Measurements from ENCODE around the gene DLX1.

DLX1 gene

DNA sequence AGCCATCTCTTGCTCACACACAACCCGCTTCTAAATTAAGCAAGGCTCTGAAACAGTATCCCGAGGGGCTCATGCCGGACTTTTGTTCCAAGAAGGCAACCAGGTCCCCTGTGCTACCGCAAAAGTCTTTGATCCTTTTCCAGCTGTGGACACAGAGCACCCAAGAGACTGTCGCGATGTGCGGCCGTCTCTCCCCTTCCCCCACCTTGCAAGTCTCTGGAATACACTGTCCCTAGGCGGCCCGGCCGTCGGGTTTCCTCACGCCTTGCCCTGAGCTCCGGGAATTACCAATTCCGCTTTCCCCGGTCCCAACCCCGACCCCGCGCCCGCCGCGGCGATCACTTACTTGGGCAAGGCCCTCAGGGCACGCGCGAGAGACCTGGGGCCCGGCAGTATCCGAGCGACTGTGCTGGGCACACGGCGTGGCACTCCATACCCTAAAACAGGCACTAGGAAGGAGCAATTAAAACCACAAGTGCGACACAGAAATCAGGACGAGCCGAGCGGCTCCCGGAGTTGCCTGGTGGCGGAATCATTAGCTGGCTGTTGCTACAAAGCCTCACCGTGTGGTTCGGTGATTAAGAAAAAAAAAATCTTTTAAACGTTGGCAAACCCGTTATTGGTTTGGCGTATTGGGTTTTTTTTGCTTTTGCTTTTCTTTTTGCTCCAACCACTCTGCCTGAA lies 2.2 kb upstream of the DLX1 start:
- TF ChIP-seq, protein P1, sequence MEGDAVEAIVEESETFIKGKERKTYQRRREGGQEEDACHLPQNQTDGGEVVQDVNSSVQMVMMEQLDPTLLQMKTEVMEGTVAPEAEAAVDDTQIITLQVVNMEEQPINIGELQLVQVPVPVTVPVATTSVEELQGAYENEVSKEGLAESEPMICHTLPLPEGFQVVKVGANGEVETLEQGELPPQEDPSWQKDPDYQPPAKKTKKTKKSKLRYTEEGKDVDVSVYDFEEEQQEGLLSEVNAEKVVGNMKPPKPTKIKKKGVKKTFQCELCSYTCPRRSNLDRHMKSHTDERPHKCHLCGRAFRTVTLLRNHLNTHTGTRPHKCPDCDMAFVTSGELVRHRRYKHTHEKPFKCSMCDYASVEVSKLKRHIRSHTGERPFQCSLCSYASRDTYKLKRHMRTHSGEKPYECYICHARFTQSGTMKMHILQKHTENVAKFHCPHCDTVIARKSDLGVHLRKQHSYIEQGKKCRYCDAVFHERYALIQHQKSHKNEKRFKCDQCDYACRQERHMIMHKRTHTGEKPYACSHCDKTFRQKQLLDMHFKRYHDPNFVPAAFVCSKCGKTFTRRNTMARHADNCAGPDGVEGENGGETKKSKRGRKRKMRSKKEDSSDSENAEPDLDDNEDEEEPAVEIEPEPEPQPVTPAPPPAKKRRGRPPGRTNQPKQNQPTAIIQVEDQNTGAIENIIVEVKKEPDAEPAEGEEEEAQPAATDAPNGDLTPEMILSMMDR (IDR thresholded peaks at IDR 0.05; ENCODE audit: insufficient read depth, low read depth, low read length, missing control alignments): no peak
- H3K4me3 ChIP-seq (ENCODE audit: low read length): no peak overlapping the region

DNA sequence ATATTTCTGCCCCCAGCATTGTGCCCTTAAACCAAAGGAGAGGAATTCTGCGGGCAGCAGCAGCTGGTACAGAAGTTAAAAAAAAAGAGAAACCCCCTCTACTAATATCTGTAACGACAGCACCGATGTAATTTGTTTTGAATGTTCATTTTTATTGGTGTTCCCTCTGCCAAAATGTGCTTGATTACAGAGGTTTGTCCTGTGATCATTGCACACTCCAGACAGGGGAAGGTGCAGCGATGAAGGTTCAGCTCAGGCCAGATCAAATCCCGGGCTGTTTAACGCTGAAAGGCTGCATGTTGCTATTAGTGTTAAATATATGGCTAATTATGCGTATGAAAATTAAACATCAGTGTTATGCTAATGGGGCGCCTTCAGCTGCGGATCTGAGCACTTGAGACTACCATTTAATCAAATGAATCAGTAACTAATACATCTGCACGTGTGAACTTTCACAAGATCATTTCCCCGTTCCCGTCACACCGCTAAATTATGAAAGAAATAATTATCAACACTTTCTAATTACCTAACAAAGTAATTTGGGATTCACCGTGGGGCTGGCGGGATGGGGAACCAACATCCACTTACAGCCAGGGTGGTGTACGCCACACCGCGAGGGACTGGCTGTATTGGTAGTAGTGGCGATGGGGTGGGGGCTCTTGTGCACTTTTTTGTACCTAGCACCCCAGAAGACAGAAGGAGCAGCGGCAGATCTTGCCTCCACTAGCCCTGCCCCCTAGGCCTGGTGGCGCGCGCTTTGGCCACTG lies 1.5 kb upstream of the DLX1 start:
- no peak for DNase-seq (ENCODE audit: low read depth)
- TF ChIP-seq, protein P1 (IDR thresholded peaks at IDR 0.05; ENCODE audit: insufficient read depth, low read depth, low read length, missing control alignments): no peak
- H3K4me3 ChIP-seq (ENCODE audit: low read length): no peak overlapping the region

More for the DNA sequence above, 2.2 kb upstream of the DLX1 start:
- peak; percentile 32 for DNase-seq (ENCODE audit: low read depth)

DNA sequence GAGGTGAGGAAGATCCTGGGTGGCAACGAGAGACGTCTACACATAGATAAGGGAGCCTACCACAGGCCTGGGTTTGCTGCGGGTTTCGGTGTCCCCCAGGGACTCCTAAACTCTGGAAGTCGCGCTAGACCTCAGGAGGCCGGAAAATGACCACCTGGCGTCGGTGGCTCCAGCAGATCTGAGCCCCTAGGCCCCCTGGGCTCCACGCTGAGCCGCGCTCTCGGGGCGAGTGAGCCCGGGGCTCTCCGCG lies 987 bp upstream of the DLX1 start:
- no peak for DNase-seq (ENCODE audit: low read depth)
- TF ChIP-seq, protein P1 (IDR thresholded peaks at IDR 0.05; ENCODE audit: insufficient read depth, low read depth, low read length, missing control alignments): no peak
- no peak overlapping the region for H3K4me3 ChIP-seq (ENCODE audit: low read length)

DNA sequence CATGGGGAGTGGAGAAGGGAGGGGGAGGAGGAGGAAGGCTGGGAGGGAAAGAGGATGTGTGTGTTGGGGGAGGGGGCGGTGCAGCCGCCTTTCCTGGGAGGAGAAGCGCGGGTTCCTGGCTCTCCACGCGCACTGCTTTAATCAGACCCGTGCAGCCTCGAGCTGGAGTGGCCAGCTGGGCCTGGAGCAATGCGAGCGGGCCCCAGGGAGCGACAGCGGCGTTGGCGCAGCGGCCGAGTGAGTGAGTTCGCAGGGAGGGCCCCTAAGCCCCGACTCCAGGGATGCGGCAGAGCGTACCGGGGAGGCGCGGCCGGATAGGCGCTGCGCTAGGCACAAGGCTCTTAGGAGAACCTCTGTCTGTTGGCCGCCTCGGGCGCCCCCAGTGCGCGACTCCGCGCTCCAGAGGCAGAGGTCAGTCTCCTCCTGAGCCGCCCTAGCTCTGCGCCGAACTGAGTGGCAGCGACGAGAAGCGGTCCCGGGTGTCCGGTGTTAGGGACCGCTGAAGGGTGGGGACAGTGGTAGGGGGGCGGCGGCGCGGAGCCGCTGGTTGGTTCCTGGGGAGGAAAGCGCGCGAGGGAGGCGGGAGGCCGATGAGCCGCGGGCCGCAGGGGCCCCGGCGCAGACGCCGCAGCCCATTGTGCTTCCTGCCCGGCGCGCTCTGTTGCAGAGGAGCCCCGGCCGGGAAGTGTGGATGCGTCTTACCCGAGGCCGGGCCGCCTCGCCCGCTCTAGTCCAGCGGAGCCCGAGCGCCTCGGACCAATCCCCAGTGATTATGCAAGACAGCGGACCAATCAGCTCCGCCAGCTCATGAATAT lies 455 bp upstream of the DLX1 start:
- peak overlapping the region; percentile 34 for H3K4me3 ChIP-seq (ENCODE audit: low read length)
- DNase-seq (ENCODE audit: low read depth): peak; percentile 97
- TF ChIP-seq, protein P1 (IDR thresholded peaks at IDR 0.05; ENCODE audit: insufficient read depth, low read depth, low read length, missing control alignments): no peak

DNA sequence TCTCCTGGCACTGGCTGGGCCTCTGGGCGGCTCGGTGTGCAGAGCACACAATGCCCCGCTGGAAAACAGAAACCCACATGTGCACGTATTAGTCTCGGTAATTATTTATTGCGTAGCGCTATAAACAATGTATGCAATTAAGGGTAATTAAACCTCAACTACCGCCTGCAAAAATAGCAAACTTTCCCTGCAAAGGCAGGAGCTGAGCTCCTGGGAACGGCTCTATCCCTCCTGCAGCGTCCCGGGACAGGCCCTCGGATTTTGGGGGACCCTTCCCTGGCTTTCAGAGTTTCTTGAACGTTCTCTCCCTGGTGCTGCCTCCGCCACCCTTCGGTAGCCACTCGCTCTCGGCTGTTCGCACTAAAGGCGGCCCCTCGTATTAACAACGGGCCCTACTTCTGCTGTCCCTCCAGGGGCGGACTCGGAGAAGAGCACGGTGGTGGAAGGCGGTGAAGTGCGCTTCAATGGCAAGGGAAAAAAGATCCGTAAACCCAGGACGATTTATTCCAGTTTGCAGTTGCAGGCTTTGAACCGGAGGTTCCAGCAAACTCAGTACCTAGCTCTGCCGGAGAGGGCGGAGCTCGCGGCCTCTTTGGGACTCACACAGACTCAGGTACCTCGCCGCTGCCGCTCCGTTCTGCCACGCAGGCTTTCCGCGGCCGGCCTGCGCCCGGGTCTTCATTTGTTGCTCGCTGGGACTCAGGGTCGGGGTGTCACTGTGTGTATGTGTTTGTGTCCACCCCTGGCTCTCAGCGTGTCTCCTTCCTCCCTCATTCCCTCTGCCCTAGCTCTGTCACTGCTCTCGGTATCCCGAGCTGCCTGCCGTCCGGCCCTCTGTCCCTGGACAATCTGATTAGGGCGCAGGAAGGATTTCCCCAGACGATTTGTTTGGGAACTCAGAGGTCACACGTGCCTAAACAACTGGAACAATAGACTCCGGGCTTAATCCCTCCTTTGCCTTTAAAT lies 1.2 kb downstream of the DLX1 start:
- DNase-seq (ENCODE audit: low read depth): peak; percentile 73
- H3K4me3 ChIP-seq (ENCODE audit: low read length): peak overlapping the region; percentile 13
- TF ChIP-seq, protein P1 (IDR thresholded peaks at IDR 0.05; ENCODE audit: insufficient read depth, low read depth, low read length, missing control alignments): peak; percentile 52

DNA sequence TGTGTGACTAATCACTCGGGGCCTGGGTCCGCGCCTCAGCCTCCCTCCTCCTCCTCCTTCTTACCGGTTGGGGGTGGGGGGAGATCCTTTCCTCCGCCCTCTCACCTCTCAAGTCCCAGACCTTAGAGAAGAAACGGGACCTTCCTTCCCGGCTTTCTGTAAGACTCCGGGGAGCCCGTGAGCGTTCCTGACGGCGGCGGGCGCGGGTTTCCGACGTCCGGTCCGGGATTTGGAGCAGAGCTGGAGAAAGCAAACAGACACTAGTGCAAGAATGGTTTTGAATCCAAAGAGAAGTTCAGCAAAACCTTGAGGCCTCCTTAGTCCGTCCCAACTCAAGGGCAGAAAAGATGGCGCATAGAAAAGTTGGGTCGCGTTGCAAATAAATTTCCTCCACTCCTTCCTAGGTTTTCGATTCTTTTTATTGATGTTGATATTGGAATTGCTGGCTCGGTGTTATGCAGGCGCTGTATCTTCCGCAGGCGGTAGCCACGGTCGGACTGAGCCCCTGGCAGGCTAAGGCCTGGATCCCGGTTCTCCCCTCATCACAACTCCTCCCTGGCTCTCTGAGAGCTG lies 2.0 kb downstream of the DLX1 start:
- H3K4me3 ChIP-seq (ENCODE audit: low read length): no peak overlapping the region
- TF ChIP-seq, protein P1 (IDR thresholded peaks at IDR 0.05; ENCODE audit: insufficient read depth, low read depth, low read length, missing control alignments): no peak
- no peak for DNase-seq (ENCODE audit: low read depth)
